GM21737 (cell line): ENCODE data around the gene VEZF1.

Experiments used
- ATAC-seq: cut with Tn5 transposase; IDR thresholded peaks from one replicate; pipeline ENCODE4 v1.9.1; 2021; ENCODE audit warnings: mild to moderate bottlenecking, moderate library complexity; ENCODE audit not compliant: unreplicated experiment

VEZF1 gene

GRCh38 chr17:57999496-58000017 lies 11.5 kb upstream of the VEZF1 start:
- ATAC-seq = no peak

GRCh38 chr17:57999010-57999495 lies 11.0 kb upstream of the VEZF1 start:
- ATAC-seq = no peak

- ATAC-seq = no peak
Observed at GRCh38 chr17:57997085-57997809, 9.2 kb upstream of the VEZF1 start.

- no peak for ATAC-seq
Observed at GRCh38 chr17:57995076-57995956, 7.3 kb upstream of the VEZF1 start.

- ATAC-seq = no peak
Observed at GRCh38 chr17:57994436-57994835, 6.4 kb upstream of the VEZF1 start.

GRCh38 chr17:57993471-57994365 lies 5.7 kb upstream of the VEZF1 start:
- no peak for ATAC-seq

GRCh38 chr17:57991537-57991936 lies 3.5 kb upstream of the VEZF1 start:
- ATAC-seq = no peak

GRCh38 chr17:57990037-57990436 lies 2.0 kb upstream of the VEZF1 start:
- no peak for ATAC-seq

- peak; percentile 66 for ATAC-seq
Observed at GRCh38 chr17:57988301-57989250, 522 bp upstream of the VEZF1 start.

GRCh38 chr17:57986841-57987580 lies 1.0 kb downstream of the VEZF1 start:
- peak; percentile 6 for ATAC-seq

GRCh38 chr17:57985675-57985974 lies 2.4 kb downstream of the VEZF1 start:
- no peak for ATAC-seq

- ATAC-seq = no peak
Observed at GRCh38 chr17:57984936-57985674, 2.9 kb downstream of the VEZF1 start.

- ATAC-seq = no peak
Observed at GRCh38 chr17:57984261-57984890, 3.7 kb downstream of the VEZF1 start.

- ATAC-seq = no peak
Observed at GRCh38 chr17:57983446-57983845, 4.6 kb downstream of the VEZF1 start.

GRCh38 chr17:57982452-57983170 lies 5.4 kb downstream of the VEZF1 start:
- no peak for ATAC-seq

- ATAC-seq = no peak
Observed at GRCh38 chr17:57980522-57980921, 7.5 kb downstream of the VEZF1 start.

GRCh38 chr17:57979076-57979475 lies 9.0 kb downstream of the VEZF1 start:
- no peak for ATAC-seq
